Cardiac fibroblast (primary cell): ENCODE data around the gene ZNF777.
"Not testable (repeated sequence)": the region's sequence is repeated elsewhere in the genome, so short reads cannot be mapped to it uniquely, and the experiment has no call there.

Experiments
- DNase-seq, 2 donors: peaks; one replicate each; pipeline versions ENCODE4 v3.0.0 to v3.0.0-alpha.2; 2010; ENCODE audit warnings: low read depth in 2 of 2
- H3K4me3 ChIP-seq, 2 donors: replicated peaks in 1 of 2; 1 replicate in 1 of 2; 2 replicates in 1 of 2; pipeline ENCODE4 v1.5.1; 2011; ENCODE audit warnings: low read depth in 2 of 2, low read length in 2 of 2, mild to moderate bottlenecking in 2 of 2, moderate library complexity in 1 of 2
- TF ChIP-seq, protein P1 (sequence below): IDR thresholded peaks from one replicate; pipeline ENCODE4 v1.5.1; 2011; ENCODE audit warnings: low read depth, mild to moderate bottlenecking, low read length, inconsistent platforms

Gene ZNF777

DNA sequence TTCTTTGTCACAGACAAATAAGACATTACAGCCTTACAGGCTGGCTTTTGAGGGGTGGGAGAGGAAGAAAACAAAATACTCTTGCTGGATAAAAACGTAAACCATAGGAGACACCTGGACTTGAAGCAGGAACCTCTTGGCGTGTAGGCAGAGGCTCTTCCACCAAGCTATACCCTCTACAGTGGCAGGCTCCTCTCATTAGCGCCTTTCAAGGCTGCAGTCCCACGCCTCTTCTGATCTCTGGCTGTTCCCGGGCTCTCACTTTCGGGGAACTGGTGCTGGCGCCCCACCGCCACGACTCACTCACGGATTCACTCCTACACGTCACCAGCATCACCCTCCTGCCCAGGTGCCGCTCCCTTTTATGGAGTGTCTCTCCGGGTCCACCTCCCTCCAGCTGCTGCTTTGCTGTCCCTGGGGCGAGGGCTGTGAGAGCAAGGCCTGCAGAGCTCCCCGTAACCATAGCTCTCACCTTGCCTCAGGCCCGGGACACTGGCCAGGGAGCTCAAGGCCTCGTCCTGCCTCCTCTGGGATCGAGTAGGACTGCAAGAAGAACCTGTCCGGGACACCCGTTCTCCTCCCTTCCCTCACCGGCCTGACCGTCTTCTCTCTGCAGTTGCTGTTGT lies 62.6 kb downstream of the ZNF777 start:
- TF ChIP-seq, protein P1, sequence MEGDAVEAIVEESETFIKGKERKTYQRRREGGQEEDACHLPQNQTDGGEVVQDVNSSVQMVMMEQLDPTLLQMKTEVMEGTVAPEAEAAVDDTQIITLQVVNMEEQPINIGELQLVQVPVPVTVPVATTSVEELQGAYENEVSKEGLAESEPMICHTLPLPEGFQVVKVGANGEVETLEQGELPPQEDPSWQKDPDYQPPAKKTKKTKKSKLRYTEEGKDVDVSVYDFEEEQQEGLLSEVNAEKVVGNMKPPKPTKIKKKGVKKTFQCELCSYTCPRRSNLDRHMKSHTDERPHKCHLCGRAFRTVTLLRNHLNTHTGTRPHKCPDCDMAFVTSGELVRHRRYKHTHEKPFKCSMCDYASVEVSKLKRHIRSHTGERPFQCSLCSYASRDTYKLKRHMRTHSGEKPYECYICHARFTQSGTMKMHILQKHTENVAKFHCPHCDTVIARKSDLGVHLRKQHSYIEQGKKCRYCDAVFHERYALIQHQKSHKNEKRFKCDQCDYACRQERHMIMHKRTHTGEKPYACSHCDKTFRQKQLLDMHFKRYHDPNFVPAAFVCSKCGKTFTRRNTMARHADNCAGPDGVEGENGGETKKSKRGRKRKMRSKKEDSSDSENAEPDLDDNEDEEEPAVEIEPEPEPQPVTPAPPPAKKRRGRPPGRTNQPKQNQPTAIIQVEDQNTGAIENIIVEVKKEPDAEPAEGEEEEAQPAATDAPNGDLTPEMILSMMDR: no peak
- DNase-seq: no peak
- H3K4me3 ChIP-seq: no peak overlapping the region

DNA sequence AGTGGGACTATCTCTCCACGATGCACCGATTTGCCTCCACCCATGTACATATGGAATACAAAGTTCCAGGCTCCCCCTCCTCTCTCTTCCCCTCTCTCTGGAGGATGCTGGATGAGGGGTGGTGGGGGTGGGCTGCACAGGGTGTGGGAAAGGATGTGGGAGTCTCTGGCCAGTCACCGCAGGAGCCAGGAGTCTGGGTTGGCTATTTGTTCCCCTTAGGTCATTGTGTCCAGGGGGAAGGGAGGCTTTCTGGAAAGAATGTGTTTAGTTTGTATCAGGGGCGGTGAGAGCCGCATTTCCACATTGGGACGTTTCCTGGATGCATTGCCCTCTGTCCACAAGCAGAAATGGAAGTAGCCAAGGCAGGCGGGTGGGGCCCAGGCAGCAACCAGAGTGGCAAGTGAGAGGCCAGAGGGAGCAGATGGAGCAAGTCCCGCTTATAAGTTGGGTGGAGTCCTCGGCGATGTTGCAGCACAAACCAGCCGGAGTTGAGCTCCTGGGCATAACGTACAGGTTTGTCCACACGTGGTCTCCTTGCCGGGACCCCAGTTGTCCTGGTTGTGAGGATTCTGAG lies 63.3 kb downstream of the ZNF777 start:
- H3K4me3 ChIP-seq: no peak overlapping the region
- TF ChIP-seq, protein P1: no peak
- no peak for DNase-seq

DNA sequence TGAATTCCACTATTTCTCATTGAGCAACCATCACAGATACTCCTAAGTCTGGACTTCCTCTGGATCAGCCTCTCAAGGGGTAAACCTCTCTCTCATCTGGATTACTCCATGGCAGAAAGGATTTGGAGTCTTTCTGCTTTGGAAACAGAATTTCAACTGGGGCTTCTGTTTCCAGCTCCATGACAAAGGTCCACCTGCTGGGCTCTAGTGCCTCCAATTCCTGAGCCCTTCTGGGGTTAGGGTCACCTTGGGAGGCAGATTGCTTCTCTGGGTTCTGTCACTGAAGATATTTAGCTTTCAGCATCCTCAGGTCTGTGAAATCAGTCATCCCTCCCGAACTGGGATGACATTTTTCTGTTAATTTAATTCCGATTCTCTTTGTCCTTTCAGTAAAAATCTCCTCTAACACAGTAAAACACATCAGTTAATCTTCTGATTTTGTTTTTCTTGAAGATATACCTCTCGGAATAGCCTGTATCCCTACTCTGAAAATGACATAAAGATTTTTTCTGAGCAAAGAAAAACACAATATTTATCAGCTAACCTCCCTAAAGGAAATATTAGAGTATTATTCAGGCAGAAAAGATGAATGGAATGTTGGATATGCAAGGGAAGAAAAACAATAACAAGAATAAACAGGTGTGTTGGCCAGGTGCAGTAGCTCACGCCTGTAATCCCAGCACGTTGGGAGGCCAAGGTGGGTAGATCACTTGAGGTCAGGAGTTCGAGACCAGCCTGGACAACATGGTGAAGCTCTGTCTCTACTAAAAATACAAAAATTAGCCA lies 72.1 kb downstream of the ZNF777 start:
- H3K4me3 ChIP-seq, DNase-seq: not testable (repeated sequence)

DNA sequence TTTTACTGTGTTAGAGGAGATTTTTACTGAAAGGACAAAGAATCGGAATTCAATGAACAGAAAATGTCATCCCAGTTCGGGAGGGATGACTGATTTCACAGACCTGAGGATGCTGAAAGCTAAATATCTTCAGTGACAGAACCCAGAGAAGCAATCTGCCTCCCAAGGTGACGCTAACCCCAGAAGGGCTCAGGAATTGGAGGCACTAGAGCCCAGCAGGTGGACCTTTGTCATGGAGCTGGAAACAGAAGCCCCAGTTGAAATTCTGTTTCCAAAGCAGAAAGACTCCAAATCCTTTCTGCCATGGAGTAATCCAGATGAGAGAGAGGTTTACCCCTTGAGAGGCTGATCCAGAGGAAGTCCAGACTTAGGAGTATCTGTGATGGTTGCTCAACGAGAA lies 74.3 kb downstream of the ZNF777 start:
- not testable (repeated sequence) for H3K4me3 ChIP-seq, DNase-seq

DNA sequence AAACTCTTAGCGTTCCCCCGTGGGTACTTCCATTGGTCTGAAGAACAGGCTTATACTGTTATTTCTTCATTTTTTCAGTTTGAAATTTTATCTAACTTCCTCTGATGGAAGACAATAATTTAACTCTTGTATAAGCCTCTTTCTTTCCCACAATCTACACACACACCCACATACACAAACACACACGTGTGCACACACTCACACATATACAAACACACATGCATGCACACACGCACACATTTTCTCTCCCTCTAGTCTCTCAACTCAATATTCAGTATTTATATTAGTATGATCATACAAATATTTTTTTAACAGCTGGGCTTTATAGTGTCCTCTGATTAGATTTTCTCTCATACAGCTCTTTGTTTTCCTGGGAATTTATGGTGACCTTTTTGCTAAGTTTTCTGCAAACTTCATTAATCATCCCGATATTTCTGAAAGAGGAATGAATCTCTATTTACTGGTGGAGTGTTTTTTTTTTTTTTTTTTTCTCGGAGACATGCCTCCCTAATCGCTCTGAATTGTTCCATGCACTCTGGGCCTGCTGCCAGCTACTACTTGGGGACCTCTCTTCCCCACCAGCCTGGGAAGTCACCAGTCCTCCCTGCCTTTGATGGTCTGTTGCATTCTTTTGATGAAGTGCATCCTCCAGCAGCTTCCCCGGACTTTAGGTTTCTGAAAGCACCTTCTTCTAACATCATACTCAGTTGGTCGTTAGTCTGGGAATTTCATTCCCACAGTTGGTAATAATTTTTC lies 75.5 kb downstream of the ZNF777 start:
- H3K4me3 ChIP-seq: no peak overlapping the region
- TF ChIP-seq, protein P1: no peak
- no peak for DNase-seq
